Measurements from ENCODE around the gene LAMC1.

LAMC1 gene

GRCh38 chr1:183079712-183080388 lies 56.6 kb downstream of the LAMC1 start (continued):
- no peak for TF ChIP-seq ZNF692 (tag by site-specific recombination; IDR thresholded peaks at IDR 0.05)
- TF ChIP-seq ZBTB49 (tag by site-specific recombination; IDR thresholded peaks at IDR 0.05; ENCODE audit: low read depth), result no peak
- TF ChIP-seq ZFP3 (tag by site-specific recombination; IDR thresholded peaks at IDR 0.05; ENCODE audit: low read depth), result no peak
- TF ChIP-seq ZNF48 (tag by site-specific recombination; IDR thresholded peaks at IDR 0.05), result no peak
- TF ChIP-seq ATF2 (tag by site-specific recombination; IDR thresholded peaks at IDR 0.05; ENCODE audit: low read depth), result no peak
- TF ChIP-seq, protein P1, sequence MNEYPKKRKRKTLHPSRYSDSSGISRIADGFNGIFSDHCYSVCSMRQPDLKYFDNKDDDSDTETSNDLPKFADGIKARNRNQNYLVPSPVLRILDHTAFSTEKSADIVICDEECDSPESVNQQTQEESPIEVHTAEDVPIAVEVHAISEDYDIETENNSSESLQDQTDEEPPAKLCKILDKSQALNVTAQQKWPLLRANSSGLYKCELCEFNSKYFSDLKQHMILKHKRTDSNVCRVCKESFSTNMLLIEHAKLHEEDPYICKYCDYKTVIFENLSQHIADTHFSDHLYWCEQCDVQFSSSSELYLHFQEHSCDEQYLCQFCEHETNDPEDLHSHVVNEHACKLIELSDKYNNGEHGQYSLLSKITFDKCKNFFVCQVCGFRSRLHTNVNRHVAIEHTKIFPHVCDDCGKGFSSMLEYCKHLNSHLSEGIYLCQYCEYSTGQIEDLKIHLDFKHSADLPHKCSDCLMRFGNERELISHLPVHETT (tag by site-specific recombination; IDR thresholded peaks at IDR 0.05), result no peak
- TF ChIP-seq IKZF3 (tag by site-specific recombination; IDR thresholded peaks at IDR 0.05), result no peak
- TF ChIP-seq SP7 (tag by site-specific recombination; IDR thresholded peaks at IDR 0.05), result no peak
- TF ChIP-seq ZFP41 (tag by site-specific recombination; IDR thresholded peaks at IDR 0.05; ENCODE audit: borderline replicate concordance), result no peak
- TF ChIP-seq BCL11B (tag by site-specific recombination; IDR thresholded peaks at IDR 0.05; ENCODE audit: low read depth), result no peak
- TF ChIP-seq, protein P2, sequence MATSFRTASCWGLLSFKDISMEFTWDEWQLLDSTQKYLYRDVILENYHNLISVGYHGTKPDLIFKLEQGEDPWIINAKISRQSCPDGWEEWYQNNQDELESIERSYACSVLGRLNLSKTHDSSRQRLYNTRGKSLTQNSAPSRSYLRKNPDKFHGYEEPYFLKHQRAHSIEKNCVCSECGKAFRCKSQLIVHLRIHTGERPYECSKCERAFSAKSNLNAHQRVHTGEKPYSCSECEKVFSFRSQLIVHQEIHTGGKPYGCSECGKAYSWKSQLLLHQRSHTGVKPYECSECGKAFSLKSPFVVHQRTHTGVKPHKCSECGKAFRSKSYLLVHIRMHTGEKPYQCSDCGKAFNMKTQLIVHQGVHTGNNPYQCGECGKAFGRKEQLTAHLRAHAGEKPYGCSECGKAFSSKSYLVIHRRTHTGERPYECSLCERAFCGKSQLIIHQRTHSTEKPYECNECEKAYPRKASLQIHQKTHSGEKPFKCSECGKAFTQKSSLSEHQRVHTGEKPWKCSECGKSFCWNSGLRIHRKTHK (tag by site-specific recombination; IDR thresholded peaks at IDR 0.05), result no peak
- TF ChIP-seq REST (tag by site-specific recombination; IDR thresholded peaks at IDR 0.05), result no peak
- TF ChIP-seq ZBTB8A (tag by site-specific recombination; IDR thresholded peaks at IDR 0.05), result no peak
- peak; percentile 39 for TF ChIP-seq ZEB2 (tag by site-specific recombination; IDR thresholded peaks at IDR 0.05)
- no peak for TF ChIP-seq ZXDB (tag by site-specific recombination; IDR thresholded peaks at IDR 0.05)
- no peak for TF ChIP-seq ZNF548 (tag by site-specific recombination; IDR thresholded peaks at IDR 0.05)
- peak; percentile 46; the same call in 1 of the 2 replicates for TF ChIP-seq KLF9 (tag by site-specific recombination; IDR thresholded peaks at IDR 0.05; ENCODE audit: low read depth)
- no peak for TF ChIP-seq ZNF423 (tag by site-specific recombination; IDR thresholded peaks at IDR 0.05)
- TF ChIP-seq, protein P3, sequence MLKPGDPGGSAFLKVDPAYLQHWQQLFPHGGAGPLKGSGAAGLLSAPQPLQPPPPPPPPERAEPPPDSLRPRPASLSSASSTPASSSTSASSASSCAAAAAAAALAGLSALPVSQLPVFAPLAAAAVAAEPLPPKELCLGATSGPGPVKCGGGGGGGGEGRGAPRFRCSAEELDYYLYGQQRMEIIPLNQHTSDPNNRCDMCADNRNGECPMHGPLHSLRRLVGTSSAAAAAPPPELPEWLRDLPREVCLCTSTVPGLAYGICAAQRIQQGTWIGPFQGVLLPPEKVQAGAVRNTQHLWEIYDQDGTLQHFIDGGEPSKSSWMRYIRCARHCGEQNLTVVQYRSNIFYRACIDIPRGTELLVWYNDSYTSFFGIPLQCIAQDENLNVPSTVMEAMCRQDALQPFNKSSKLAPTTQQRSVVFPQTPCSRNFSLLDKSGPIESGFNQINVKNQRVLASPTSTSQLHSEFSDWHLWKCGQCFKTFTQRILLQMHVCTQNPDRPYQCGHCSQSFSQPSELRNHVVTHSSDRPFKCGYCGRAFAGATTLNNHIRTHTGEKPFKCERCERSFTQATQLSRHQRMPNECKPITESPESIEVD (tag by site-specific recombination; IDR thresholded peaks at IDR 0.05), result peak; percentile 88
- no peak for TF ChIP-seq ZNF626 (tag by site-specific recombination; IDR thresholded peaks at IDR 0.05)
- no peak for TF ChIP-seq PRDM10 (tag by site-specific recombination; IDR thresholded peaks at IDR 0.05)

Measured in HEK293 (cell line).